ENCODE data around the gene PCDHAC1. TPM values are rescaled to one million over a fixed set of nuclear protein-coding genes. Genes with fewer than 3 reads are reported as not detected.

PCDHAC1 gene
- total and polyA plus RNA-seq, 9 of the 15 experiments (the other 6 are each of a cell fraction or from before 2014, with no cell fraction given) = not detected

GRCh38 chr5:140973550-140973949 lies 47.5 kb downstream of the PCDHAC1 start:
- Histone ChIP-seq H3K27me3 (ENCODE audit: control insufficient read depth in 2 of 2, insufficient read depth in 2 of 2, low read length in 2 of 2) (no peaks in the 10 kb centered on the region; a peak in 1 of 5 replicates), H3K9me1 (ENCODE audit: control insufficient read depth, insufficient read depth, low read length) (no peaks in the 10 kb centered on the region), H3K4me1 (replicated peaks in 1 of 2; ENCODE audit: control insufficient read depth in 2 of 2, insufficient read depth in 2 of 2, low read length in 2 of 2) (no peaks in the 10 kb centered on the region), H3K36me3 (ENCODE audit: control insufficient read depth, insufficient read depth, low read length) (no peaks in the 10 kb centered on the region), H3K9ac (ENCODE audit: insufficient read depth in 1 of 2, low read depth in 2 of 2, low read length in 2 of 2) (no peak overlapping the region), H3K27ac (ENCODE audit: extremely low read depth, low read depth, low read length) (no peak overlapping the region), H3K9me3 (replicated peaks; ENCODE audit: control insufficient read depth, insufficient read depth, low read depth, low read length) (no peaks in the 10 kb centered on the region), H2AFZ (ENCODE audit: low read depth, low read length) (no peak overlapping the region), H3K79me2 (ENCODE audit: control insufficient read depth, insufficient read depth, low read length) (no peaks in the 10 kb centered on the region), H4K20me1 (replicated peaks; ENCODE audit: control insufficient read depth, insufficient read depth, low read length) (no peaks in the 10 kb centered on the region), H3K4me3 (no peak overlapping the region), H3K4me2 (ENCODE audit: insufficient read depth, low read length) (no peak overlapping the region)
- CTCF ChIA-PET (ENCODE audit: low intra/inter-chr PET ratio) = no interaction called here
- in situ Hi-C loops (cut with MboI) (no loop called here), intact Hi-C loops (cut with micrococcal nuclease) (no loop called here)
- no TSS peak for BruUV-seq (replicated peaks)
- ATAC-seq = no peak
- no peak for FAIRE-seq
- POLR2A ChIA-PET = no interaction called here
- DNase-seq (ENCODE audit: extremely low read depth in 1 of 4, low spot score in 3 of 4) = no peak
- TF ChIP-seq NR2F6 (CRISPR knock-in tag; IDR thresholded peaks at IDR 0.05) (no peak), HDAC6 (IDR thresholded peaks at IDR 0.05; ENCODE audit: low read depth, low read length) (no peak), NCOA2 (IDR thresholded peaks at IDR 0.05; ENCODE audit: partially characterized antibody in 2 of 2) (no peak), TAF1 (IDR thresholded peaks at IDR 0.05; ENCODE audit: control insufficient read depth, extremely low read depth, insufficient read depth, low read length, severe bottlenecking) (no peak), ZNF133 (CRISPR knock-in tag; IDR thresholded peaks at IDR 0.05) (no peak), CREM (IDR thresholded peaks at IDR 0.05; ENCODE audit: low read depth) (no peak), JUND (IDR thresholded peaks at IDR 0.05; ENCODE audit: borderline replicate concordance, low read depth, low read length) (no peak), JUND (tag; IDR thresholded peaks at IDR 0.05; ENCODE audit: borderline replicate concordance, low read depth, low read length) (no peak), GTF2A2 (tag; IDR thresholded peaks at IDR 0.05) (no peak), NFE2L1 (tag; IDR thresholded peaks at IDR 0.05; ENCODE audit: borderline replicate concordance, low read depth) (no peak), ZNF785 (CRISPR knock-in tag; IDR thresholded peaks at IDR 0.05) (no peak), JUNB (CRISPR knock-in tag; conservative IDR thresholded peaks at IDR 0.05) (no peak), ZNF212 (CRISPR knock-in tag; IDR thresholded peaks at IDR 0.05) (no peak), CTCFL (IDR thresholded peaks at IDR 0.05; ENCODE audit: borderline replicate concordance, insufficient read depth, low read depth, low read length, poor library complexity, severe bottlenecking) (no peak), ZBTB9 (CRISPR knock-in tag; IDR thresholded peaks at IDR 0.05) (no peak), ATF1 (CRISPR knock-in tag; IDR thresholded peaks at IDR 0.05) (no peak), ATF1 (tag; IDR thresholded peaks at IDR 0.05) (no peak), CAMTA2 (CRISPR knock-in tag; conservative IDR thresholded peaks at IDR 0.05) (no peak), ATF3 (IDR thresholded peaks at IDR 0.05) (no peak), ATF3 (CRISPR knock-in tag; conservative IDR thresholded peaks at IDR 0.05) (no peak), SMARCA5 (IDR thresholded peaks at IDR 0.05) (no peak), RBM25 (IDR thresholded peaks at IDR 0.05; ENCODE audit: low read depth, low read length, severe bottlenecking) (no peak)
